ENCODE data around the gene AUTS2. TPM values are rescaled to one million over a fixed set of nuclear protein-coding genes. Genes with fewer than 3 reads are reported as not detected.

AUTS2 gene
- total and polyA plus RNA-seq, 4 experiments from 2014 or later: 3.4 to 35.2 (median 25.5) TPM

GRCh38 chr7:70321016-70321590 lies 722.8 kb downstream of the AUTS2 start:
- no peak overlapping the region for H3K27ac ChIP-seq (ENCODE audit: low read depth, low read length)
- peaks cover 0 to 2% of the 10 kb centered on the region in 2 donors for H3K36me3 Mint-ChIP-seq
- intact Hi-C loops (cut with micrococcal nuclease): no loop called here
- peaks cover 0 to 3% (median 0%) of the 10 kb centered on the region in 8 donors for H3K9me3 Mint-ChIP-seq
- H3K36me3 ChIP-seq (ENCODE audit: insufficient read depth, low read length): no peaks in the 10 kb centered on the region
- no peak overlapping the region for H3K4me3 Mint-ChIP-seq
- CTCF ChIA-PET (ENCODE audit: partially characterized antibody): no interaction called here
- peaks cover 17% of the 10 kb centered on the region for H3K4me1 ChIP-seq (ENCODE audit: insufficient read depth, low read length)
- no peaks in the 10 kb centered on the region for H3K9me3 ChIP-seq (ENCODE audit: control insufficient read depth in 1 of 2, low read length in 2 of 2)
- H3K27ac Mint-ChIP-seq: no peak overlapping the region
- peaks cover 6 to 32% (median 18%) of the 10 kb centered on the region in 4 donors for H3K4me1 Mint-ChIP-seq
- DNase-seq: no peak
- POLR2A ChIA-PET (ENCODE audit: partially characterized antibody): no interaction called here
- no peaks in the 10 kb centered on the region for H3K27me3 Mint-ChIP-seq
- no peaks in the 10 kb centered on the region for H3K27me3 ChIP-seq (ENCODE audit: insufficient read depth, low read length)
- H3K4me3 ChIP-seq (ENCODE audit: low read length in 2 of 2): no peak overlapping the region

DNA sequence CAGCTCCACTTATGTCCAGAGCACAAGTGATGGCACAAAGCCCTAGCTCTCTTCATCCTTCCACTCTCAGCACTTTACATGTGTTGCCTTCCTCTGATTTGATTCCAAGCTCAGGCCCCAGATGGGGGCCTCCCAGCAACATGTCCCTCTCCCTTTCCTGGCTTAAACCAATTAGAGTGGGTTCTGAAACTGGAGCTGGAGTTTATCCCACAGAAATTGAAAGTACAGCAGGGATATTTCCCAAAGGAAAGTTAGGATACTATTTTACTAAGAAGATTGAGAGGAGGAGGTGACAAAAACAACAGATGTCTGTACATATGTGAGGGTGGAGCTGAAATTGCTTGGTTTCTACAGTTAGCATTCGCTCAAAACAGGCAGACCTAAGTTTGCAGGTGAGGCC lies 724.6 kb downstream of the AUTS2 start:
- intact Hi-C loops (cut with micrococcal nuclease): no loop called here
- H3K4me1 Mint-ChIP-seq: peaks cover 3 to 18% (median 9%) of the 10 kb centered on the region in 4 donors
- DNase-seq: no peak
- no peaks in the 10 kb centered on the region for H3K36me3 ChIP-seq (ENCODE audit: insufficient read depth, low read length)
- H3K27me3 ChIP-seq (ENCODE audit: insufficient read depth, low read length): no peaks in the 10 kb centered on the region
- H3K27ac Mint-ChIP-seq: no peak overlapping the region
- H3K36me3 Mint-ChIP-seq: no peaks in the 10 kb centered on the region
- no peak overlapping the region for H3K27ac ChIP-seq (ENCODE audit: low read depth, low read length)
- no peak overlapping the region for H3K4me3 ChIP-seq (ENCODE audit: low read length in 2 of 2)
- peak overlapping the region in 1 of 8 donors; percentile 5 for H3K4me3 Mint-ChIP-seq
- no peaks in the 10 kb centered on the region for H3K9me3 ChIP-seq (ENCODE audit: control insufficient read depth in 1 of 2, low read length in 2 of 2)
- H3K4me1 ChIP-seq (ENCODE audit: insufficient read depth, low read length): peaks cover 9% of the 10 kb centered on the region
- H3K27me3 Mint-ChIP-seq: no peaks in the 10 kb centered on the region
- ChIA-PET POLR2A (ENCODE audit: partially characterized antibody) (interaction anchor here (1.1 kb wide), 1 partner anchor 32 kb away, joined by 3 read pairs; no protein-coding TSS in a partner anchor), CTCF (ENCODE audit: partially characterized antibody) (interaction anchor here (1.5 to 1.8 kb wide), 2 partner anchors 9 to 11 kb away, joined by 5 to 6 read pairs; no protein-coding TSS in a partner anchor)
- H3K9me3 Mint-ChIP-seq: peaks cover 0 to 3% (median 0%) of the 10 kb centered on the region in 8 donors

- intact Hi-C loops (cut with micrococcal nuclease): no loop called here
- H3K9me3 ChIP-seq (ENCODE audit: control insufficient read depth in 1 of 2, low read length in 2 of 2): no peaks in the 10 kb centered on the region
- H3K27me3 Mint-ChIP-seq: no peaks in the 10 kb centered on the region
- H3K4me1 Mint-ChIP-seq: peaks cover 0 to 6% (median 0%) of the 10 kb centered on the region in 4 donors
- ChIA-PET POLR2A (ENCODE audit: partially characterized antibody) (no interaction called here), CTCF (ENCODE audit: partially characterized antibody) (interaction anchor here (0.7 kb wide), 1 partner anchor 18 kb away, joined by 3 read pairs; no protein-coding TSS in a partner anchor)
- H3K27ac Mint-ChIP-seq: no peak overlapping the region
- H3K4me1 ChIP-seq (ENCODE audit: insufficient read depth, low read length): no peaks in the 10 kb centered on the region
- H3K4me3 ChIP-seq (ENCODE audit: low read length in 2 of 2): no peak overlapping the region
- no peak overlapping the region for H3K4me3 Mint-ChIP-seq
- DNase-seq: no peak
- no peaks in the 10 kb centered on the region for H3K36me3 ChIP-seq (ENCODE audit: insufficient read depth, low read length)
- H3K27ac ChIP-seq (ENCODE audit: low read depth, low read length): no peak overlapping the region
- H3K27me3 ChIP-seq (ENCODE audit: insufficient read depth, low read length): no peaks in the 10 kb centered on the region
- no peaks in the 10 kb centered on the region for H3K36me3 Mint-ChIP-seq
- H3K9me3 Mint-ChIP-seq: peaks cover 0 to 7% (median 0%) of the 10 kb centered on the region in 8 donors
Observed at GRCh38 chr7:70325509-70326101, 727.3 kb downstream of the AUTS2 start.

- peaks cover 0 to 10% (median 2%) of the 10 kb centered on the region in 8 donors for H3K9me3 Mint-ChIP-seq
- H3K27ac Mint-ChIP-seq: peak overlapping the region in 5 of 7 donors; percentile 31 to 95 (median 74)
- H3K4me3 Mint-ChIP-seq: peak overlapping the region in 3 of 8 donors; percentile 20 to 50 (median 35)
- no peaks in the 10 kb centered on the region for H3K9me3 ChIP-seq (ENCODE audit: control insufficient read depth in 1 of 2, low read length in 2 of 2)
- POLR2A ChIA-PET (ENCODE audit: partially characterized antibody): interaction anchor here (1.0 to 1.7 kb wide), 6 partner anchors 18 to 27 kb away, joined by 3 to 11 read pairs (median 4); no protein-coding TSS in a partner anchor
- H3K4me1 Mint-ChIP-seq: peaks cover 9 to 18% (median 14%) of the 10 kb centered on the region in 4 donors
- H3K27ac ChIP-seq (ENCODE audit: low read depth, low read length): no peak overlapping the region
- DNase-seq: no peak
- H3K36me3 Mint-ChIP-seq: no peaks in the 10 kb centered on the region
- peaks cover 9% of the 10 kb centered on the region for H3K4me1 ChIP-seq (ENCODE audit: insufficient read depth, low read length)
- CTCF ChIA-PET (ENCODE audit: partially characterized antibody): interaction anchor here (1.5 to 1.6 kb wide), 2 partner anchors 11 to 19 kb away, joined by 4 to 6 read pairs; no protein-coding TSS in a partner anchor
- no peaks in the 10 kb centered on the region for H3K36me3 ChIP-seq (ENCODE audit: insufficient read depth, low read length)
- H3K27me3 ChIP-seq (ENCODE audit: insufficient read depth, low read length): no peaks in the 10 kb centered on the region
- no peak overlapping the region for H3K4me3 ChIP-seq (ENCODE audit: low read length in 2 of 2)
- intact Hi-C loops (cut with micrococcal nuclease): no loop called here
- H3K27me3 Mint-ChIP-seq: no peaks in the 10 kb centered on the region
Observed at GRCh38 chr7:70334295-70334694, 736.0 kb downstream of the AUTS2 start.

DNA sequence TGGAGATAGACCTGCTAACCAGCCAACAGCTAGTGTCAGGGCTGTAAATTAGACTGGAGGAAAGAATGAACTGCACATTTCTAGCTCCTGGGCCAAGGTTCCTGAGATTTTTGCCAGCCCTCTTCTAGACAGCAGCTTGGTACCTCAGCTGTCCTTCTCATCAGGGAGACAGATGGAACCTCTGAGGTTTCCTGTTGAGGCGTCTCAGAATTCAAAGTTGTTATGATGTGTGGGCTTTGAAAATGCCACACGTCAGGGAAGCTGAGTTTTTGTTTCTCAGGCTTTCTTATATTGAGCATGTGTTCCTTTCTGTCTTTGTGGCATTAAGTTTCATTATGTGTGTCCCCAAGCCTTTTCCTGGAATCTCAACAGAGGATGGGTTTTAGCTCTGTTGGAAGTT lies 736.6 kb downstream of the AUTS2 start:
- Histone ChIP-seq H3K36me3 (ENCODE audit: insufficient read depth, low read length) (no peaks in the 10 kb centered on the region), H3K9me3 (ENCODE audit: control insufficient read depth in 1 of 2, low read length in 2 of 2) (no peaks in the 10 kb centered on the region), H3K27me3 (ENCODE audit: insufficient read depth, low read length) (no peaks in the 10 kb centered on the region), H3K4me3 (ENCODE audit: low read length in 2 of 2) (no peak overlapping the region), H3K27ac (ENCODE audit: low read depth, low read length) (no peak overlapping the region), H3K4me1 (ENCODE audit: insufficient read depth, low read length) (peaks cover 9% of the 10 kb centered on the region)
- intact Hi-C loops (cut with micrococcal nuclease): no loop called here
- peak overlapping the region in 7 of 8 donors; percentile 7 to 67 (median 23) for H3K4me3 Mint-ChIP-seq
- DNase-seq: peak; percentile 21 to 50 (median 41)
- H3K27ac Mint-ChIP-seq: peak overlapping the region in 6 of 7 donors; percentile 51 to 97 (median 78)
- H3K9me3 Mint-ChIP-seq: peaks cover 0 to 6% (median under 1%) of the 10 kb centered on the region in 8 donors
- ChIA-PET POLR2A (ENCODE audit: partially characterized antibody) (interaction anchor here (1.0 to 1.7 kb wide), 6 partner anchors 19 to 27 kb away, joined by 3 to 11 read pairs (median 4); no protein-coding TSS in a partner anchor), CTCF (ENCODE audit: partially characterized antibody) (interaction anchor here (0.8 to 1.6 kb wide), 3 partner anchors 11 to 363 kb away, joined by 3 to 6 read pairs (median 4); no protein-coding TSS in a partner anchor)
- peaks cover 9 to 18% (median 14%) of the 10 kb centered on the region in 4 donors for H3K4me1 Mint-ChIP-seq
- H3K27me3 Mint-ChIP-seq: no peaks in the 10 kb centered on the region
- H3K36me3 Mint-ChIP-seq: no peaks in the 10 kb centered on the region

- CTCF ChIA-PET (ENCODE audit: partially characterized antibody): no interaction called here
- Mint-ChIP-seq H3K27ac (peak overlapping the region in 3 of 7 donors; percentile 0 to 61 (median 53)), H3K36me3 (no peaks in the 10 kb centered on the region), H3K27me3 (no peaks in the 10 kb centered on the region), H3K4me1 (peaks cover 9 to 18% (median 15%) of the 10 kb centered on the region in 4 donors), H3K4me3 (no peak overlapping the region), H3K9me3 (peaks cover 0 to 4% (median 0%) of the 10 kb centered on the region in 8 donors)
- no peak overlapping the region for H3K27ac ChIP-seq (ENCODE audit: low read depth, low read length)
- no peak for DNase-seq
- peaks cover 9% of the 10 kb centered on the region for H3K4me1 ChIP-seq (ENCODE audit: insufficient read depth, low read length)
- no peaks in the 10 kb centered on the region for H3K36me3 ChIP-seq (ENCODE audit: insufficient read depth, low read length)
- intact Hi-C loops (cut with micrococcal nuclease): no loop called here
- POLR2A ChIA-PET (ENCODE audit: partially characterized antibody): no interaction called here
- no peak overlapping the region for H3K4me3 ChIP-seq (ENCODE audit: low read length in 2 of 2)
- no peaks in the 10 kb centered on the region for H3K27me3 ChIP-seq (ENCODE audit: insufficient read depth, low read length)
- H3K9me3 ChIP-seq (ENCODE audit: control insufficient read depth in 1 of 2, low read length in 2 of 2): no peaks in the 10 kb centered on the region
Observed at GRCh38 chr7:70336536-70336935, 738.3 kb downstream of the AUTS2 start.

- peaks cover 0 to 5% (median 0%) of the 10 kb centered on the region in 8 donors for H3K9me3 Mint-ChIP-seq
- H3K9me3 ChIP-seq (ENCODE audit: control insufficient read depth in 1 of 2, low read length in 2 of 2): no peaks in the 10 kb centered on the region
- no peak overlapping the region for H3K4me3 ChIP-seq (ENCODE audit: low read length in 2 of 2)
- peak overlapping the region in 1 of 7 donors; percentile 7 for H3K27ac Mint-ChIP-seq
- ChIA-PET POLR2A (ENCODE audit: partially characterized antibody) (no interaction called here), CTCF (ENCODE audit: partially characterized antibody) (no interaction called here)
- no peaks in the 10 kb centered on the region for H3K36me3 Mint-ChIP-seq
- DNase-seq: no peak
- no peak overlapping the region for H3K4me3 Mint-ChIP-seq
- peaks cover 9% of the 10 kb centered on the region for H3K4me1 ChIP-seq (ENCODE audit: insufficient read depth, low read length)
- no peaks in the 10 kb centered on the region for H3K36me3 ChIP-seq (ENCODE audit: insufficient read depth, low read length)
- intact Hi-C loops (cut with micrococcal nuclease): no loop called here
- no peak overlapping the region for H3K27ac ChIP-seq (ENCODE audit: low read depth, low read length)
- H3K27me3 Mint-ChIP-seq: no peaks in the 10 kb centered on the region
- H3K27me3 ChIP-seq (ENCODE audit: insufficient read depth, low read length): no peaks in the 10 kb centered on the region
- H3K4me1 Mint-ChIP-seq: peaks cover 9 to 18% (median 15%) of the 10 kb centered on the region in 4 donors
Observed at GRCh38 chr7:70338015-70338414, 739.7 kb downstream of the AUTS2 start.

Data from CD4-positive, alpha-beta memory T cell (primary cell).